ENCODE measurements around the gene MOB3B. TPM values are rescaled to one million over a fixed set of nuclear protein-coding genes. Genes with fewer than 3 reads are reported as not detected.
"Not testable (repeated sequence)": the region's sequence is repeated elsewhere in the genome, so short reads cannot be mapped to it uniquely, and the experiment has no call there.

MOB3B gene
- total RNA-seq, 1 donor from 2014 or later = 21.8 TPM

DNA sequence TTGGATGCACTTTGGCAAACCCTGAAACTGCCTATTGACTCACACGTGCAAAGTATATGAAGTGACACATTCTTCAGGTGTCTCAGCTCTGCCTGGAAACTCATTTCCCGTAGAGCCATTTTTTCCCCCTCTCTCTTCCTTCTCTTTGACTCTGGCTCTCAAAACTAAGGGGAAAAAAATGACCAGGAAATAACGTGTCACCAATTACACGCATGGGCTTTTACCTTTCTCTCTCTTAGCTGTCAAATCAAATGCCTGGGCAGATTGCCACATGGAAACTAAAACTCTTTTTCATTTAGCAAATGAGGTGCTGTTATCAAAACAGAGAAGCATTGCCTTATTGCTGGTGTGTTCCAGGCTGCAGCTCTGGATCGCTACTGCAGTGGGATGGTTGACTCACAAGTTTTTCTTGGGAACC, 23.9 kb downstream of the MOB3B start:
- TF ChIP-seq, protein P1, sequence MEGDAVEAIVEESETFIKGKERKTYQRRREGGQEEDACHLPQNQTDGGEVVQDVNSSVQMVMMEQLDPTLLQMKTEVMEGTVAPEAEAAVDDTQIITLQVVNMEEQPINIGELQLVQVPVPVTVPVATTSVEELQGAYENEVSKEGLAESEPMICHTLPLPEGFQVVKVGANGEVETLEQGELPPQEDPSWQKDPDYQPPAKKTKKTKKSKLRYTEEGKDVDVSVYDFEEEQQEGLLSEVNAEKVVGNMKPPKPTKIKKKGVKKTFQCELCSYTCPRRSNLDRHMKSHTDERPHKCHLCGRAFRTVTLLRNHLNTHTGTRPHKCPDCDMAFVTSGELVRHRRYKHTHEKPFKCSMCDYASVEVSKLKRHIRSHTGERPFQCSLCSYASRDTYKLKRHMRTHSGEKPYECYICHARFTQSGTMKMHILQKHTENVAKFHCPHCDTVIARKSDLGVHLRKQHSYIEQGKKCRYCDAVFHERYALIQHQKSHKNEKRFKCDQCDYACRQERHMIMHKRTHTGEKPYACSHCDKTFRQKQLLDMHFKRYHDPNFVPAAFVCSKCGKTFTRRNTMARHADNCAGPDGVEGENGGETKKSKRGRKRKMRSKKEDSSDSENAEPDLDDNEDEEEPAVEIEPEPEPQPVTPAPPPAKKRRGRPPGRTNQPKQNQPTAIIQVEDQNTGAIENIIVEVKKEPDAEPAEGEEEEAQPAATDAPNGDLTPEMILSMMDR (conservative IDR thresholded peaks at IDR 0.05) = no peak
- H3K27me3 Mint-ChIP-seq (ENCODE audit: low read depth) = no peaks in the 10 kb centered on the region
- no peak for DNase-seq (ENCODE audit: low read depth, low spot score)
- H3K36me3 Mint-ChIP-seq (ENCODE audit: low read depth) = peaks cover 24% of the 10 kb centered on the region
- no peak overlapping the region for H3K4me3 Mint-ChIP-seq
- no peaks in the 10 kb centered on the region for H3K9me3 Mint-ChIP-seq
- peak overlapping the region; percentile 38 for H3K27ac Mint-ChIP-seq (ENCODE audit: unreplicated experiment)
- H3K4me1 Mint-ChIP-seq = peaks cover 36% of the 10 kb centered on the region

DNA sequence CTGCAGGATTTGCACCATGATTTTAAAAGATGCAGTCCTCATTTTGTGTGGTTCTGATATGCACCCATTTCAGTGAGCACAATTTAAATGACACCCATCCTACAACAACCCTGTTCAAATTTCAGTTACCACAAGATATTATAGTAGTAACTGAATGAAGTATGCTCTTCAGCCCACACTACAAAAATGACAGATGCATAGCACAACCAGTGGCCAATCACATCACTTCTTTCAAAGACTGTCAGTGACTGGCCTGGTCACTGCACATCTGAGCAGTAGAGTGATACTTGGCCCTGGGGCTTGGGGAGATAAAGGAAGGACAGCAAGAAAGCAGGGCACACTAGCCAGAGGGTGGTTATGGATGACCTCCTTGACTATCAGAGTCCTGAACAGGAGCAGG, 25.4 kb downstream of the MOB3B start:
- H3K27me3 Mint-ChIP-seq (ENCODE audit: low read depth) = no peaks in the 10 kb centered on the region
- H3K27ac Mint-ChIP-seq (ENCODE audit: unreplicated experiment) = no peak overlapping the region
- DNase-seq (ENCODE audit: low read depth, low spot score) = no peak
- H3K36me3 Mint-ChIP-seq (ENCODE audit: low read depth) = peaks cover 24% of the 10 kb centered on the region
- TF ChIP-seq, protein P1 (conservative IDR thresholded peaks at IDR 0.05) = no peak
- no peaks in the 10 kb centered on the region for H3K9me3 Mint-ChIP-seq
- peaks cover 46% of the 10 kb centered on the region for H3K4me1 Mint-ChIP-seq
- no peak overlapping the region for H3K4me3 Mint-ChIP-seq

DNA sequence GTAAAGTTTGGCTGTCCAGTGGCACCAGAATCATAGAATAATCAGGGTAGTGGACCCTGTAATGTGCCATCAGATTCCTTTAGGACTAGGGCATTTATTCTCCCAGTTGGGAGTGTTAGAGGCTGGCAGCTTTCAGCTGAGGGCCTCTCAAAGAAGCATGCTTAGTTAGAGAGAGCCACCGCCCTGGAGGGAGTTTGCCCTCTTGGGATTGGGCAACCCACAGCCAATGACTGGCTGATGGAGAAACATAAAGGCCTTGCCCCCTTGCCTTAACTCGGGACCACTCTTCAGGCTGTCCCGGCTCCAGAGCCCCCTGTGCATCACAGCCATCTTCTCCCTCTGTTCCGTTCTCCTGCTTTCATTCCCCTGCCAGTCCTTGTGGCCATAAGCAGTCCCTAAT, 26.0 kb downstream of the MOB3B start:
- peaks cover 51% of the 10 kb centered on the region for H3K4me1 Mint-ChIP-seq
- no peak overlapping the region for H3K27ac Mint-ChIP-seq (ENCODE audit: unreplicated experiment)
- H3K27me3 Mint-ChIP-seq (ENCODE audit: low read depth) = no peaks in the 10 kb centered on the region
- TF ChIP-seq, protein P1 (conservative IDR thresholded peaks at IDR 0.05) = no peak
- H3K9me3 Mint-ChIP-seq = no peaks in the 10 kb centered on the region
- H3K4me3 Mint-ChIP-seq = no peak overlapping the region
- peaks cover 24% of the 10 kb centered on the region for H3K36me3 Mint-ChIP-seq (ENCODE audit: low read depth)
- no peak for DNase-seq (ENCODE audit: low read depth, low spot score)

DNA sequence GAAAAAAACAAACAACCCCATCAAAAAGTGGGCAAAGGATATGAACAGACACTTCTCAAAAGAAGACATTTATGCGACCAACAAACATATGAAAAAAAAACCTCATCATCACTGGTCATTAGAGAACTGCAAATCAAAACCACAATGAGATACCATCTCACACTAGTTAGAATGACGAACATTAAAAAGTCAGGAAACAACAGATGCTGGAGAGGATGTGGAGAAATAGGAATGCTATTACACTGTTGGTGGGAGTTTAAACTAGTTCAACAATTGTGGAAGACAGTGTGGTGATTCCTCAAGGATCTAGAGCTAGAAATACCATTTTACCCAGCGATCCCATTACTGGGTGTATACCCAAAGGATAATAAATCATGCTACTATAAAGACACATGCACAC, 28.7 kb downstream of the MOB3B start:
- H3K4me3 Mint-ChIP-seq; DNase-seq (ENCODE audit: low read depth, low spot score); H3K9me3 Mint-ChIP-seq; H3K27ac Mint-ChIP-seq (ENCODE audit: unreplicated experiment); H3K27me3 Mint-ChIP-seq (ENCODE audit: low read depth): not testable (repeated sequence)
- Mint-ChIP-seq H3K36me3 (ENCODE audit: low read depth) (peaks cover 18% of the 10 kb centered on the region), H3K4me1 (peaks cover 70% of the 10 kb centered on the region)

DNA sequence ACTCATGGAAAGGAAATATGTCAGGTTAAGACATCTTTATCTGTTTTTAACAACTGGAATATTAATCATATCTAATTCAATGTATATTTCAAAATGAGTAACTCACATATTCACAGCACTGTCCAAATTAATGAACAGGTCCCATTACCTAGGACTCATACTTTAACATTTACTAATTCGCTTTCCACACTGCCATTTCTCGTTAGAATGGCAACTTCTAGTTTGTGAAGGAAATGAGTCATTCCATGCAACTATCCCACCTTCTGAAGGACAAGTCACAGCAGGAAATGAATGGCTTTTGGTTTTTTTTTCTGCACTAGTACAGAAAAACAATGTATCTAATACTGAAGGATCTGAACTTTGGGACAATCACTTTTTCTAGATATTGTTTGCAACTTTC, 30.2 kb downstream of the MOB3B start:
- H3K9me3 Mint-ChIP-seq = no peaks in the 10 kb centered on the region
- no peak overlapping the region for H3K4me3 Mint-ChIP-seq
- peaks cover 59% of the 10 kb centered on the region for H3K4me1 Mint-ChIP-seq

DNA sequence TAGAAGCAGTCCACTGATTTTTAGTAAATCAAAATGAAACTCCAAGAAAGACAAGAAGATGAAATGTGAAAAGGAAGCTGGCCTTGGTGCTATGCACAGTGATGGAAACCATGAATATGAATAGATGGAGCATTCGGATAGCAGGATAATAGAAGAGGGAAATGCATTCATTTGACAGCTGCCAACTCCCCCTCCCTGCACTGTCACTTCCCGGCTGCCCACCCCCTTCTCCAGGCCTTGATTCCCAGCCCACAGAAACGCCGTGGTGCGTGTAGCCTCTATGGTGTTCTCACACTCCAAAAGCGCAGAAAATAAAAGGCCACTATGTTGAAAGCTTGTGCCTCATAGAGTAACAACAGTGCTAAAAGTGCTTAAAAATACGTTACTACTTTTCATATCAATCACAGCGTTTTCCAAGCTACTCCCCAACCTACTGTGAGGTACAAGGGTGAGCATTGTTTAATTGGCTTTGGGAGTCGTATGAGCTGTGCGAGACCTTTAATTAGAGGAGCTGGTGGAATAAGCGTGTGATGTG, 31.7 kb downstream of the MOB3B start:
- TF ChIP-seq, protein P1 (conservative IDR thresholded peaks at IDR 0.05) = no peak
- Mint-ChIP-seq H3K4me1 (peaks cover 50% of the 10 kb centered on the region), H3K9me3 (no peaks in the 10 kb centered on the region), H3K27me3 (ENCODE audit: low read depth) (no peaks in the 10 kb centered on the region), H3K36me3 (ENCODE audit: low read depth) (peaks cover 10% of the 10 kb centered on the region), H3K27ac (ENCODE audit: unreplicated experiment) (peak overlapping the region; percentile 89), H3K4me3 (peak overlapping the region; percentile 85)
- DNase-seq (ENCODE audit: low read depth, low spot score) = peak; percentile 31

More for the DNA sequence above, 30.2 kb downstream of the MOB3B start:
- Mint-ChIP-seq H3K27ac (ENCODE audit: unreplicated experiment) (no peak overlapping the region), H3K27me3 (ENCODE audit: low read depth) (no peaks in the 10 kb centered on the region), H3K36me3 (ENCODE audit: low read depth) (peaks cover 9% of the 10 kb centered on the region)
- DNase-seq (ENCODE audit: low read depth, low spot score) = no peak
- TF ChIP-seq, protein P1 (conservative IDR thresholded peaks at IDR 0.05) = no peak
